Neural cell (in vitro differentiated cells): ENCODE measurements around the gene CCL19.

ENCODE experiments used
- EZH2 ChIP-seq: fragments of 200-600, 300-800 bp; shearing (Covaris generic), sonication (generic); IDR thresholded peaks from 2 replicates; pipeline ENCODE4 v1.6.1; 2014; ENCODE audit warnings: antibody characterized with exemption, low read length, borderline replicate concordance, mild to moderate bottlenecking; ENCODE audit not compliant: insufficient read depth, poor library complexity, severe bottlenecking
- POLR2AphosphoS5 ChIP-seq: IDR thresholded peaks from 2 replicates; pipeline ENCODE4 v1.6.1; 2012
- RAD21 ChIP-seq: fragments of 450-650 bp; conservative IDR thresholded peaks from 2 replicates; pipeline ENCODE4 v1.6.1; 2014; ENCODE audit warnings: antibody characterized with exemption, mild to moderate bottlenecking, moderate library complexity
- TF ChIP-seq, protein P1 (sequence below): fragments of 450-650 bp; IDR thresholded peaks from 2 replicates; pipeline ENCODE4 v1.5.1; 2014; ENCODE audit warnings: antibody characterized with exemption, mild to moderate bottlenecking, moderate library complexity; ENCODE audit not compliant: poor library complexity, severe bottlenecking
- TF ChIP-seq, protein P2 (sequence below): IDR thresholded peaks from 2 replicates; pipeline ENCODE4 v1.6.1; 2012; ENCODE audit warnings: borderline replicate concordance

DNA sequence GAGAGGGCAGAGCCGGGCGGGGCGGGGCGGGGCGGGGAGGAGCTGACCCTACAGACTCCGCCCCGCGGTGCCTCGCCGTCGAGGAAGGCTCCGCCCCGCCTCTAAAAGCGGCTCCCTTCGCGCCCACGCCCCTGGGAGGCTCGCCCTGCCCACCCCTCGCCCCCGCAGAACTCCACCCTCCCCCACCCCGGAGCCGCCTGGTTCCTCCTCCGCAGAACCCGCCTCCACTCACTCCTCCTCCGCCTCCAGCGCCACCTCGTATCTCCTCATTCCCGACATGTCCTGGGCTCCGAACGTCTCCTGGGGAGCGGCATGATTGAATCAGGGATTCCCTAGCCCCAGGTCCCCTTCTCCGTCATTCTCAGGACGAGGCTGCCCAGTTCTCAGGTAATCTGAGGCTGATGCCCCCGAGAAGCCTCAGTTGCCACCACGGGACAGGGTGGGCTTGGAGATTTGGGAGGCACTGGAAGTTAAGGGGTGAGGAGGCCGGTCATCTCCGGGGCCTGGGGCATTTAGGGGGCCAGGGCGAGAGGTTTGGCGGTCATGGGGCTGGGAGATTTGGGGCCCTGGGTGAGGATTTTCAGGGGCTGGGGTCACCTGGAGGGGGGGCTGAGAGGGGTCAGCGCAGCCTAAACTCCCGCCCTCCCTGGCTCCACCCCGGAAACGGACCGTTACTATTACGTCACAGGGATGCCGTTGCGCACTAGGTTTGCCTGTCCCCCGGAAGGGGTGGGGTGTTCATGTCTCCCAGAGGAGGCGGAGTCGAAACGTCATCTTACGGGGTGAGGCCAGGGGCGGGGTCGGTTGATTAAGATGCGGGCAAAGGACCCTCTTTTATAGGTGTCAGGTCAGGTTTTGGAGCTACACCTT lies 25.5 kb downstream of the CCL19 start:
- TF ChIP-seq POLR2AphosphoS5, result peak; percentile 82
- TF ChIP-seq, protein P1, sequence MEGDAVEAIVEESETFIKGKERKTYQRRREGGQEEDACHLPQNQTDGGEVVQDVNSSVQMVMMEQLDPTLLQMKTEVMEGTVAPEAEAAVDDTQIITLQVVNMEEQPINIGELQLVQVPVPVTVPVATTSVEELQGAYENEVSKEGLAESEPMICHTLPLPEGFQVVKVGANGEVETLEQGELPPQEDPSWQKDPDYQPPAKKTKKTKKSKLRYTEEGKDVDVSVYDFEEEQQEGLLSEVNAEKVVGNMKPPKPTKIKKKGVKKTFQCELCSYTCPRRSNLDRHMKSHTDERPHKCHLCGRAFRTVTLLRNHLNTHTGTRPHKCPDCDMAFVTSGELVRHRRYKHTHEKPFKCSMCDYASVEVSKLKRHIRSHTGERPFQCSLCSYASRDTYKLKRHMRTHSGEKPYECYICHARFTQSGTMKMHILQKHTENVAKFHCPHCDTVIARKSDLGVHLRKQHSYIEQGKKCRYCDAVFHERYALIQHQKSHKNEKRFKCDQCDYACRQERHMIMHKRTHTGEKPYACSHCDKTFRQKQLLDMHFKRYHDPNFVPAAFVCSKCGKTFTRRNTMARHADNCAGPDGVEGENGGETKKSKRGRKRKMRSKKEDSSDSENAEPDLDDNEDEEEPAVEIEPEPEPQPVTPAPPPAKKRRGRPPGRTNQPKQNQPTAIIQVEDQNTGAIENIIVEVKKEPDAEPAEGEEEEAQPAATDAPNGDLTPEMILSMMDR, result no peak
- TF ChIP-seq EZH2, result no peak
- TF ChIP-seq, protein P2, sequence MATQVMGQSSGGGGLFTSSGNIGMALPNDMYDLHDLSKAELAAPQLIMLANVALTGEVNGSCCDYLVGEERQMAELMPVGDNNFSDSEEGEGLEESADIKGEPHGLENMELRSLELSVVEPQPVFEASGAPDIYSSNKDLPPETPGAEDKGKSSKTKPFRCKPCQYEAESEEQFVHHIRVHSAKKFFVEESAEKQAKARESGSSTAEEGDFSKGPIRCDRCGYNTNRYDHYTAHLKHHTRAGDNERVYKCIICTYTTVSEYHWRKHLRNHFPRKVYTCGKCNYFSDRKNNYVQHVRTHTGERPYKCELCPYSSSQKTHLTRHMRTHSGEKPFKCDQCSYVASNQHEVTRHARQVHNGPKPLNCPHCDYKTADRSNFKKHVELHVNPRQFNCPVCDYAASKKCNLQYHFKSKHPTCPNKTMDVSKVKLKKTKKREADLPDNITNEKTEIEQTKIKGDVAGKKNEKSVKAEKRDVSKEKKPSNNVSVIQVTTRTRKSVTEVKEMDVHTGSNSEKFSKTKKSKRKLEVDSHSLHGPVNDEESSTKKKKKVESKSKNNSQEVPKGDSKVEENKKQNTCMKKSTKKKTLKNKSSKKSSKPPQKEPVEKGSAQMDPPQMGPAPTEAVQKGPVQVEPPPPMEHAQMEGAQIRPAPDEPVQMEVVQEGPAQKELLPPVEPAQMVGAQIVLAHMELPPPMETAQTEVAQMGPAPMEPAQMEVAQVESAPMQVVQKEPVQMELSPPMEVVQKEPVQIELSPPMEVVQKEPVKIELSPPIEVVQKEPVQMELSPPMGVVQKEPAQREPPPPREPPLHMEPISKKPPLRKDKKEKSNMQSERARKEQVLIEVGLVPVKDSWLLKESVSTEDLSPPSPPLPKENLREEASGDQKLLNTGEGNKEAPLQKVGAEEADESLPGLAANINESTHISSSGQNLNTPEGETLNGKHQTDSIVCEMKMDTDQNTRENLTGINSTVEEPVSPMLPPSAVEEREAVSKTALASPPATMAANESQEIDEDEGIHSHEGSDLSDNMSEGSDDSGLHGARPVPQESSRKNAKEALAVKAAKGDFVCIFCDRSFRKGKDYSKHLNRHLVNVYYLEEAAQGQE, result peak; percentile 61
- TF ChIP-seq RAD21, result no peak
